Adipocyte (in vitro differentiated cells): ENCODE results near the gene IFFO2.
A peak's percentile ranks its signal among the peaks of the same experiment; 100 is the strongest.

Source experiments
- DNase-seq: peaks from one replicate; pipeline ENCODE4 v3.0.0-alpha.2; 2015; ENCODE audit warnings: low read depth
- H3K27me3 ChIP-seq: replicated peaks from 2 replicates; pipeline ENCODE4 v1.7.0; 2013; ENCODE audit warnings: mild to moderate bottlenecking, low read length, moderate library complexity; ENCODE audit not compliant: control insufficient read depth, insufficient read depth
- H3K36me3 ChIP-seq: 2 replicates; pipeline ENCODE4 v1.7.0; 2013; ENCODE audit warnings: low read length, mild to moderate bottlenecking, moderate library complexity; ENCODE audit not compliant: control insufficient read depth, insufficient read depth, severe bottlenecking
- H3K4me1 ChIP-seq: 2 replicates; pipeline ENCODE4 v1.7.0; 2013; ENCODE audit warnings: mild to moderate bottlenecking, low read length, moderate library complexity; ENCODE audit not compliant: control insufficient read depth, insufficient read depth
- H3K4me3 ChIP-seq: 2 replicates; pipeline ENCODE4 v1.7.0; 2013; ENCODE audit warnings: mild to moderate bottlenecking, low read length, moderate library complexity
- H3K9ac ChIP-seq: 2 replicates; pipeline ENCODE4 v1.7.0; 2013; ENCODE audit warnings: mild to moderate bottlenecking, low read length, moderate library complexity
- H3K9me3 ChIP-seq: 2 replicates; pipeline ENCODE4 v1.7.0; 2013; ENCODE audit warnings: mild to moderate bottlenecking, low read length, moderate library complexity; ENCODE audit not compliant: control insufficient read depth

The IFFO2 gene

GRCh38 chr1:18970762-18971161 lies 14.3 kb upstream of the IFFO2 start:
- no peak for DNase-seq
- no peaks in the 10 kb centered on the region for H3K9me3 ChIP-seq
- no peaks in the 10 kb centered on the region for H3K27me3 ChIP-seq
- no peak overlapping the region for H3K9ac ChIP-seq
- peaks cover 28% of the 10 kb centered on the region for H3K4me1 ChIP-seq
- no peak overlapping the region for H3K4me3 ChIP-seq
- no peaks in the 10 kb centered on the region for H3K36me3 ChIP-seq

DNA sequence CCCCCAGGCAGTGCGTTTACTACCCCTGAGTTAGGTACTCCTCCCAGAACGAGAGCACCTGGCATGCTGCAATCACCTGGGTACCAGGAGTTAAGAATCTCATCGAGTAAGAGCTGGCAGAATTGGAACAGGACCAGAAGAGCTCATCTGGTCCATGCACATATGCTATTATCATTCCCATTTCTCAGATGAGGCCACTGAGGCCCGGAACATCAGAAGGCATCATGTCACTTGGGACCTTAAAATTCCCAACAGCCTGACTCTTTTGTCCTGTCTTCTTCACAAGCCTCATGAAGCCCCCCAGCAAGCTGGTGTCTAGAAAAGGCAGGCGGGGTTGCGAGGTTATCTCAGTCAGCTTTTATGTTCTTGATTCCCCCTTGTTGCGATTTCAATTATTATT lies 13.9 kb upstream of the IFFO2 start:
- Histone ChIP-seq H3K27me3 (no peaks in the 10 kb centered on the region), H3K9me3 (no peaks in the 10 kb centered on the region), H3K36me3 (no peaks in the 10 kb centered on the region), H3K9ac (no peak overlapping the region), H3K4me1 (peaks cover 32% of the 10 kb centered on the region), H3K4me3 (no peak overlapping the region)
- DNase-seq: no peak

- Histone ChIP-seq H3K4me1 (peaks cover 30% of the 10 kb centered on the region), H3K27me3 (no peaks in the 10 kb centered on the region), H3K36me3 (no peaks in the 10 kb centered on the region), H3K9ac (no peak overlapping the region), H3K4me3 (no peak overlapping the region), H3K9me3 (no peaks in the 10 kb centered on the region)
- DNase-seq: no peak
Observed at GRCh38 chr1:18967066-18967690, 10.7 kb upstream of the IFFO2 start.

GRCh38 chr1:18965206-18966173 lies 9.0 kb upstream of the IFFO2 start:
- Histone ChIP-seq H3K9ac (no peak overlapping the region), H3K27me3 (no peaks in the 10 kb centered on the region), H3K4me3 (no peak overlapping the region), H3K4me1 (peaks cover 42% of the 10 kb centered on the region), H3K9me3 (no peaks in the 10 kb centered on the region), H3K36me3 (no peaks in the 10 kb centered on the region)
- DNase-seq: peak; percentile 64

- Histone ChIP-seq H3K4me1 (peaks cover 45% of the 10 kb centered on the region), H3K9ac (no peak overlapping the region), H3K9me3 (no peaks in the 10 kb centered on the region), H3K27me3 (no peaks in the 10 kb centered on the region), H3K4me3 (no peak overlapping the region), H3K36me3 (no peaks in the 10 kb centered on the region)
- DNase-seq: no peak
Observed at GRCh38 chr1:18963968-18964367, 7.5 kb upstream of the IFFO2 start.

DNA sequence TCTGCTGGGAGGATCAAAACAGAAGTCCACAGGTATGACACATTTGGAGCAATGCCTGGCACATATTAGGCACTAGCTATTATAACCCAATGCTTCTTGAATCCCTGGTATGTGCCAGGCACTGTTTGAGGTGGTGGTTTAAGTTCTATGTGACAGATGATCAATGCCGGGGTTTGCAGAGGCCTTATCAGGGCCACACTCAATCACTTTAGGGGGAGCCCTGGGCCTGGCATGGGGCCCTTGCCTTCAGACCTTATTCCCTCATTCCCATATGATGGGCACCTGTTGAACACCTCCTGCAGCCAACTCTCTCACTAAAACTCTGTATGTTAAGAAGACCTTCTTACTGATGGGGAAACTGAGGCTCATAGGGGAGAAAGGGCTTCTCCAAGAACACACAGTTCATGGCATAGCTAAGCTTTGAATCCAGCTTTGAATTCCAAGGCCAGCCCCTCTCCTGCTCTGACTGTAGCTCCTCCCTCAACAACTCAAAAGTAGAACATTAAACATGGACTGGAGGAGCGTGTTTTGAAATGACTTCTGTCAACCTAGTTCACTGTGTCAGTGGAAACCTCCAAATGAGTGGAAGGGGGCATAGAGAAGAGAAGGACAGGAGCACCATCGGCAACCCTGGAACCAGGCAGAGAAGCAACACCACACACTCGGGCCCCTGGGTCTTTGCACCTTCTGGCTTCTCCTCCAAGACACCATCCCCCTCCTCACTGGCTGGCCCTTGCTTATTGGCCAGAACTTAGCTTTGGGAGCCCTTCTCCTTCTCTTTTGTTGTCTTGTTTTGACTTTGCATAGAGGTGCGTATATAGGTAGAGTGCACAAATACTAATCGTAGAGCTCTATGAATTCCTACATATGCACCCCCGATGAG lies 6.6 kb upstream of the IFFO2 start:
- H3K36me3 ChIP-seq: no peaks in the 10 kb centered on the region
- peaks cover 45% of the 10 kb centered on the region for H3K4me1 ChIP-seq
- H3K9ac ChIP-seq: peak overlapping the region; percentile 71
- no peak overlapping the region for H3K4me3 ChIP-seq
- H3K9me3 ChIP-seq: no peaks in the 10 kb centered on the region
- no peak for DNase-seq
- H3K27me3 ChIP-seq: no peaks in the 10 kb centered on the region

DNA sequence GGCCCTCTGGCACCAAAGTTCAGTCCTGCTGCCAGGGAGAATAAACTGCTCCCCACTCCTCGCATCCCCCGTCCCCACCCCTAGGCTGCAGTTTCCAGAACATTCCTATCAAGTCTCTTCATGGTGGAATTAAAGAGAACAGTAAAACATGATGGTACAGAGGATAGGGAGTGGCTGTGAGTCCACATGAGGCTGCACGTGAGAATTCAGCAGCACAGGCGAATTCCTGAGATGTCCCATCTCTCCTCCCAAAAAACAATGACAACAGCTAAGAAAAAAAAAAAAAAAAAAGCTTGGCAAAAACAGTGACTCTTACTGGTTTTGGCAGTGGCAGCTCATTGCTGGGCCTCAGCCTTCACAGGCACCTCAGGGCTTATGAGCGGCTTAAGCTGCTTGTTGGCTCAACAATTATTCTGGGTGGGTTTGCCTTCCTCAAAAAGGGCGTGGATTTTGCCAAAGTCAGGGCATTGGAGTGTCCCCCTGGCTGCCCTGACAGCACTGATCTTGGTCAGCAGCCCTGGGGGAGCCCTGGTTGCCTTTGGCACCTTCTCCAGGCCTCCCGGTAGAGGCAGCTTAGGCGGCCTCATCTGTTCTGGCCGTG lies 5.7 kb upstream of the IFFO2 start:
- H3K9ac ChIP-seq: peak overlapping the region; percentile 71
- DNase-seq: no peak
- H3K9me3 ChIP-seq: no peaks in the 10 kb centered on the region
- H3K4me3 ChIP-seq: no peak overlapping the region
- H3K36me3 ChIP-seq: no peaks in the 10 kb centered on the region
- no peaks in the 10 kb centered on the region for H3K27me3 ChIP-seq
- H3K4me1 ChIP-seq: peaks cover 41% of the 10 kb centered on the region

DNA sequence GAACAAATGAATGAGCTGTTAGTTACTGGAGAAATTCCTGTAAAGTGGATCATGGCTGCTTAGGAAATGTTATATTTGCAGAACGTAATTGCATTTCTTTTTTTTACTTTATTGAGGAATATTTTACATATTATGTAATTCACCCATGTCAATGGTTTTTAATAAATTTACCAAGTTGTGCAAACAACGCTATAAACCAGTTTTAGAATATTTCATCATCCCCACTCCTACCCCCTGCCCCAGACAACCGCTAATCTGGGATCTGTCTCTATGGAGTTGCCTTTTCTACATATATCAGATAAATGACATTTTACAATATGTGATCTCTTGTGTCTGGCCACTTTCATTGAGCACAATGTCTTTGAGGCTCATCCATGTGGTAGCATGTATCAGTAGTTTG lies 4.3 kb upstream of the IFFO2 start:
- no peak for DNase-seq
- Histone ChIP-seq H3K9me3 (no peaks in the 10 kb centered on the region), H3K27me3 (no peaks in the 10 kb centered on the region), H3K9ac (no peak overlapping the region), H3K36me3 (no peaks in the 10 kb centered on the region), H3K4me3 (no peak overlapping the region), H3K4me1 (peaks cover 37% of the 10 kb centered on the region)

- no peaks in the 10 kb centered on the region for H3K27me3 ChIP-seq
- DNase-seq: no peak
- H3K36me3 ChIP-seq: no peaks in the 10 kb centered on the region
- H3K9ac ChIP-seq: no peak overlapping the region
- no peak overlapping the region for H3K4me3 ChIP-seq
- H3K9me3 ChIP-seq: no peaks in the 10 kb centered on the region
- peaks cover 33% of the 10 kb centered on the region for H3K4me1 ChIP-seq
Observed at GRCh38 chr1:18960409-18960808, 3.9 kb upstream of the IFFO2 start.

GRCh38 chr1:18959591-18959990 lies 3.1 kb upstream of the IFFO2 start:
- H3K9me3 ChIP-seq: no peaks in the 10 kb centered on the region
- H3K4me3 ChIP-seq: no peak overlapping the region
- H3K9ac ChIP-seq: no peak overlapping the region
- peaks cover 38% of the 10 kb centered on the region for H3K4me1 ChIP-seq
- H3K27me3 ChIP-seq: no peaks in the 10 kb centered on the region
- no peak for DNase-seq
- no peaks in the 10 kb centered on the region for H3K36me3 ChIP-seq
